Mesenchymal stem cell (in vitro differentiated cells and primary cell): Measurements from ENCODE around the gene CSNK1D.

ENCODE experiments used
- DNase-seq: peaks from one replicate; pipeline ENCODE4 v3.0.0-alpha.2; 2013
- H2AFZ ChIP-seq: one replicate; pipeline ENCODE4 v1.6.1; 2013; ENCODE audit warnings: low read depth, mild to moderate bottlenecking, control low read depth, inconsistent platforms, low read length, moderate library complexity
- H2AK5ac ChIP-seq: 2 replicates; pipeline ENCODE4 v1.6.1; 2013; ENCODE audit warnings: low read length, moderate library complexity, mild to moderate bottlenecking, inconsistent platforms; ENCODE audit not compliant: severe bottlenecking
- H2BK120ac ChIP-seq: one replicate; pipeline ENCODE4 v1.6.1; 2013; ENCODE audit warnings: low read depth, mild to moderate bottlenecking, inconsistent platforms, low read length, moderate library complexity
- H2BK12ac ChIP-seq, 2 experiments: one replicate each; pipeline ENCODE4 v1.6.1; 2013; ENCODE audit warnings: inconsistent platforms in 2 of 2, low read length in 2 of 2, mild to moderate bottlenecking in 2 of 2, moderate library complexity in 2 of 2, control low read depth in 1 of 2
- H2BK15ac ChIP-seq: one replicate; pipeline ENCODE4 v1.6.1; 2013; ENCODE audit warnings: mild to moderate bottlenecking, low read depth, inconsistent platforms; ENCODE audit not compliant: poor library complexity, severe bottlenecking
- H2BK5ac ChIP-seq: 2 replicates; pipeline ENCODE4 v1.6.1; 2013; ENCODE audit warnings: low read depth, mild to moderate bottlenecking, low read length, control low read depth, inconsistent platforms; ENCODE audit not compliant: poor library complexity, severe bottlenecking
- H3K14ac ChIP-seq, 2 experiments: one replicate each; pipeline ENCODE4 v1.6.1; 2013; ENCODE audit warnings: inconsistent platforms in 2 of 2, low read length in 2 of 2, control low read depth in 1 of 2, mild to moderate bottlenecking in 1 of 2, moderate library complexity in 1 of 2
- H3K18ac ChIP-seq, 2 experiments: one replicate each; pipeline ENCODE4 v1.6.1; 2013; ENCODE audit warnings: inconsistent platforms in 2 of 2, low read length in 2 of 2, control low read depth in 1 of 2, low read depth in 1 of 2, mild to moderate bottlenecking in 1 of 2
- H3K23ac ChIP-seq, 2 experiments: one replicate each; pipeline ENCODE4 v1.6.1; 2013; ENCODE audit warnings: inconsistent platforms in 2 of 2, low read length in 2 of 2, mild to moderate bottlenecking in 2 of 2, moderate library complexity in 2 of 2, control low read depth in 1 of 2
- H3K27ac ChIP-seq: 2 replicates; pipeline ENCODE4 v1.5.1; 2013; ENCODE audit warnings: mild to moderate bottlenecking, moderate library complexity, low read length, control low read depth, inconsistent platforms; ENCODE audit not compliant: poor library complexity, severe bottlenecking
- H3K27me3 ChIP-seq, 2 experiments: 2 replicates each; pipeline versions ENCODE4 v1.6.1 to v1.7.0; 2013; ENCODE audit warnings: low read length in 2 of 2, mild to moderate bottlenecking in 2 of 2, moderate library complexity in 2 of 2, control low read depth in 1 of 2, inconsistent platforms in 1 of 2; ENCODE audit not compliant: control insufficient read depth in 1 of 2, insufficient read depth in 1 of 2
- H3K36me3 ChIP-seq, 2 experiments: 2 replicates each; pipeline versions ENCODE4 v1.6.1 to v1.7.0; 2013; ENCODE audit warnings: low read length in 2 of 2, control low read depth in 1 of 2, inconsistent platforms in 1 of 2, low read depth in 1 of 2, mild to moderate bottlenecking in 1 of 2; ENCODE audit not compliant: insufficient read depth in 2 of 2, control insufficient read depth in 1 of 2
- H3K4ac ChIP-seq, 2 experiments: one replicate each; pipeline ENCODE4 v1.6.1; 2013; ENCODE audit warnings: inconsistent platforms in 2 of 2, low read length in 2 of 2, mild to moderate bottlenecking in 2 of 2, moderate library complexity in 2 of 2, control low read depth in 1 of 2, low read depth in 1 of 2
- H3K4me1 ChIP-seq: 2 replicates; pipeline ENCODE4 v1.6.1; 2013; ENCODE audit warnings: low read depth, low read length, control low read depth; ENCODE audit not compliant: control insufficient read depth, insufficient read depth
- H3K4me2 ChIP-seq: 2 replicates; pipeline ENCODE4 v1.6.1; 2013; ENCODE audit warnings: low read length, mild to moderate bottlenecking, inconsistent platforms; ENCODE audit not compliant: poor library complexity, severe bottlenecking
- H3K4me3 ChIP-seq, 2 experiments: 2 replicates each; pipeline versions ENCODE4 v1.5.1 to v1.7.0; 2013; ENCODE audit warnings: low read length in 2 of 2, mild to moderate bottlenecking in 2 of 2, control low read depth in 1 of 2, low read depth in 1 of 2; ENCODE audit not compliant: insufficient read depth in 1 of 2
- H3K79me1 ChIP-seq: replicated peaks from 2 replicates; pipeline ENCODE4 v1.6.1; 2013; ENCODE audit warnings: mild to moderate bottlenecking, control low read depth, low read length, inconsistent platforms; ENCODE audit not compliant: poor library complexity, severe bottlenecking
- H3K9ac ChIP-seq: 2 replicates; pipeline ENCODE4 v1.7.0; 2013; ENCODE audit warnings: mild to moderate bottlenecking, low read length, moderate library complexity
- H3K9me3 ChIP-seq: 2 replicates; pipeline ENCODE4 v1.7.0; 2013; ENCODE audit warnings: mild to moderate bottlenecking, low read length; ENCODE audit not compliant: control insufficient read depth
- H4K8ac ChIP-seq: one replicate; pipeline ENCODE4 v1.6.1; 2013; ENCODE audit warnings: inconsistent platforms, mild to moderate bottlenecking, low read length, moderate library complexity
- H4K91ac ChIP-seq: one replicate; pipeline ENCODE4 v1.6.1; 2013; ENCODE audit warnings: mild to moderate bottlenecking, low read length, inconsistent platforms
- WGBS: methylation state at CpG from one replicate; pipeline ENCODE4 v1.1.7; 2013; ENCODE audit warnings: mixed read lengths; 5-methylcytosine and 5-hydroxymethylcytosine counted together

The CSNK1D gene

DNA sequence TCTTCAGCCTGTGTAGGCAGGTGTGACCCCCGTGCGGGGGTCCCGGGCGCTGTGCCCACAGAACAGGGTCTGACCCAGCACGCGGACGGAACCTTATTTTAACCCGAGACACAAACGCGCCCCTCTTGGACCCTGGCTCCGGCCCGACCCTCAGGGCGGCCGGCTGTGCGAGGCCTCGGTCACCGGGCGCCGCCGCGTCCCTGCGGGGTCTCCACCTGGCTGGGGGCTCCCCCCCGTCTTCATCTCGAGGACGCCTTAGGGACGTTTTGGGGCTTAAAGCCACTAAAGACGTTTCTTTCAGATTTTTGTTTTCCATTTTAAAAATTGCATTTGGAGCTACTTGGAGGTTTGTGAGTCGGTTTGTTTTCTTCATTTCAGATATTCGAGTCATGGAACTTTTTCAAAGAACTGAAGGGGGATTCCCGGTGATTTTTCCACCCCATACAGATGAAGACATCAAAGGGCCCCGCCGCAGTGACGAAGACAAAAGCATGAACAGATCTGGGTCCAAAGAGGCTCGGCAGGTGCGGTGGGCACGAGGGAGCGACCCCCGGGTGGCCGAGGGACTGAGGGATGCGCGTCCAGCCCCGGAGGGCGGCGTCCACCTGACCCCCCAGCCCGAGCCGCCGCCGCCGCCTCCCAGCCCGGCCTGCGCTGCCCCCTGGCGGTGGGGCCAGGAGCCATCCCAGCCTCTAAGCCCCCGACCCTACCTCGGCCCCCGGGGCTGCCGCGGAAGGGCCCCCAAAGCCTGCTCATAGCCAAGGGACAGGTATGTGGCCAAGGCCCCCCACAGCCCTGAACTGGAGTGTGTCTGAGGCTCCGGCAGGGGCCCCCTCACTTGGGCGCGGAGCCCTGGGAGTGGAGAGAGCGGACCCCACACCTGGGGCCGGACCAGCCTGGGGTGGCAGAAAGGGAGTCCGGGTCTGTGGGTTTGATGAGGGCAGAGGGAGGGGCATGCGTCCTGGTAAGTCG is 47.7 kb upstream of the CSNK1D start:
- peaks cover 0 to 22% of the 10 kb centered on the region in 2 experiments for H3K36me3 ChIP-seq
- H3K4me1 ChIP-seq = peaks cover 5% of the 10 kb centered on the region
- H3K4ac ChIP-seq = no peak overlapping the region
- H3K4me3 ChIP-seq = no peak overlapping the region
- 66% methylated on average over 59 of the region's 65 CpGs for WGBS
- H3K18ac ChIP-seq = no peak overlapping the region
- H3K9ac ChIP-seq = no peak overlapping the region
- H3K79me1 ChIP-seq = no peaks in the 10 kb centered on the region
- H2BK120ac ChIP-seq = no peak overlapping the region
- no peak overlapping the region for H2BK12ac ChIP-seq
- DNase-seq = peak; percentile 26
- no peak overlapping the region for H2BK15ac ChIP-seq
- H2AK5ac ChIP-seq = no peak overlapping the region
- H3K27me3 ChIP-seq = peaks cover 9 to 10% of the 10 kb centered on the region in 2 experiments
- no peak overlapping the region for H4K8ac ChIP-seq
- no peak overlapping the region for H4K91ac ChIP-seq
- H3K27ac ChIP-seq = no peak overlapping the region
- no peak overlapping the region for H3K4me2 ChIP-seq
- H3K23ac ChIP-seq = no peak overlapping the region
- no peak overlapping the region for H2BK5ac ChIP-seq
- no peaks in the 10 kb centered on the region for H3K9me3 ChIP-seq
- no peak overlapping the region for H3K14ac ChIP-seq
- H2AFZ ChIP-seq = no peak overlapping the region

DNA sequence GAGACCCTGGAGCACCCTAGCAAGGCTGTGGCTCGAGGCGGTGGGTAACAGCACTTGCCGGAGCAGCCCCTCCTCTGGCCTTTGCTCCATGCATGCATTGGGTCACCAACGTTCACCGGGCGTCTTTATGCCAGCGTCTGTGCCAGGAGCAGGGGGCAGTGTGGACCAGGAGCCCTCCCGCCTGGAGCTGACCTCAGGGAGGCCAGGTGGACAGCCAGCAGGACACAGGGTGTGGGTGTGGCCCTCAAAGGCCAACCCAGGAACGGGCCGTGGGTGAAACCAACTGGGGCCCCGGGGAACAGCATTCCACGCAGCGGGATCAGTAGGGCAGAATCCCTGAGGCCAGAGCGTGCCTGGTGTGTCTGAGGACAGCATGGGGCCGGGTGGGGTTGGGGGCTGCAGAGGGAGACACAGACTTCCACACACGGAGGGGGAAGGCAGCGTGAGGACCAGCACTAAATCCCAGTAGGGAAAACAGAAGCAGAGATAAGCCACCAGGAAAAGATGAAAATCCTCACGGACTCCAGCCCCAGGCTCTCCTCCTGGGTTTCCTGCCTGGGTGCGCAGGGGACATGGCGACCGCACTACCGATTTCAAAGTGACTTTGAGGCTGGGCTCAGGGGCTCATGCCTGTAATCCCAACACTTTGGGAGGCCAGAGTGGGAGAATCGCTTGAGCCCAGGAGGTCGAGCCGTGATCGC is 46.8 kb upstream of the CSNK1D start:
- Histone ChIP-seq H2BK15ac (no peak overlapping the region), H2BK120ac (no peak overlapping the region), H3K9me3 (no peaks in the 10 kb centered on the region), H3K4me2 (no peak overlapping the region), H3K23ac (no peak overlapping the region), H4K8ac (no peak overlapping the region), H2BK12ac (no peak overlapping the region), H2AFZ (no peak overlapping the region), H3K79me1 (no peaks in the 10 kb centered on the region), H3K4ac (no peak overlapping the region), H3K9ac (no peak overlapping the region), H3K14ac (no peak overlapping the region), H3K27ac (no peak overlapping the region), H3K36me3 (peaks cover 0 to 14% of the 10 kb centered on the region in 2 experiments), H2AK5ac (no peak overlapping the region), H3K27me3 (peaks cover 19 to 20% of the 10 kb centered on the region in 2 experiments), H3K18ac (no peak overlapping the region), H4K91ac (no peak overlapping the region), H2BK5ac (no peak overlapping the region), H3K4me3 (no peak overlapping the region), H3K4me1 (peaks cover 10% of the 10 kb centered on the region)
- WGBS = 84% methylated on average over 22 of the region's 26 CpGs
- no peak for DNase-seq

DNA sequence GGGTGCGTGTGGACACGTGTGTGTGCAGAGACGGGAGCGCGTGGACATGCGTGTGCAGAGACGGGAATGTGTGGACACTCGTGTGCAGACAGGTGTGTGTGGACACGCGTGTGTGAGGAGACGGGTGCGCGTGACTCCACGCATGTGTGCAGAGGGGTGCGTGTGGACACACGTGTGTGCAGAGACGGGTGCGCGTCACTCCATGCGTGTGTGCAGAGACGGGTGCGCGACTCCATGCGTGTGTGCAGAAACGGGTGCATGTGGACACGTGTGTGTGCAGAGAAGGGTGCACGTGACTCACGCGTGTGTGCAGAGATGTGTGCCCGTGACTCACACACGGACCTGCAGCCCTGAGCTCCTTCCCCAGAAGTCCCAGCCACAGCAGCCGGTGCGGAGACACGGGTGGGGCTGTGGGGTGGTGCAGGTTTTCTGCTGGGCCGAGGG is 46.1 kb upstream of the CSNK1D start:
- no peak overlapping the region for H2BK15ac ChIP-seq
- no peak for DNase-seq
- no peaks in the 10 kb centered on the region for H3K79me1 ChIP-seq
- H3K9me3 ChIP-seq = no peaks in the 10 kb centered on the region
- H3K36me3 ChIP-seq = peaks cover 0 to 8% of the 10 kb centered on the region in 2 experiments
- no peak overlapping the region for H3K4me3 ChIP-seq
- H3K23ac ChIP-seq = no peak overlapping the region
- no peak overlapping the region for H2BK5ac ChIP-seq
- H3K4me2 ChIP-seq = no peak overlapping the region
- no peak overlapping the region for H4K91ac ChIP-seq
- H3K27me3 ChIP-seq = peaks cover 24% of the 10 kb centered on the region in 2 experiments
- H3K14ac ChIP-seq = peak overlapping the region in 1 of 2 experiments; percentile 0
- no peak overlapping the region for H2BK120ac ChIP-seq
- H4K8ac ChIP-seq = no peak overlapping the region
- no peak overlapping the region for H2BK12ac ChIP-seq
- H3K9ac ChIP-seq = no peak overlapping the region
- no peak overlapping the region for H3K18ac ChIP-seq
- no peak overlapping the region for H2AFZ ChIP-seq
- H2AK5ac ChIP-seq = no peak overlapping the region
- 96% methylated on average over 35 of the region's 35 CpGs for WGBS
- H3K4ac ChIP-seq = no peak overlapping the region
- no peak overlapping the region for H3K27ac ChIP-seq
- H3K4me1 ChIP-seq = peaks cover 8% of the 10 kb centered on the region
